ENCODE measurements around the gene NOPCHAP1.

GRCh38 chr12:104953323-104953722, 32.8 kb upstream of the NOPCHAP1 start:
- no peak for TF ChIP-seq CTCF (IDR thresholded peaks at IDR 0.05)
- no peak for TF ChIP-seq EZH2 (IDR thresholded peaks at IDR 0.05; ENCODE audit: borderline replicate concordance, insufficient read depth, low read depth, low read length, poor library complexity, severe bottlenecking)

All from B cell (primary cell).